ENCODE data around the gene MCAT. TPM values are rescaled to one million over a fixed set of nuclear protein-coding genes. Genes with fewer than 3 reads are reported as not detected.

MCAT gene
- total RNA-seq, 1 donor from 2014 or later = 20.3 TPM

DNA sequence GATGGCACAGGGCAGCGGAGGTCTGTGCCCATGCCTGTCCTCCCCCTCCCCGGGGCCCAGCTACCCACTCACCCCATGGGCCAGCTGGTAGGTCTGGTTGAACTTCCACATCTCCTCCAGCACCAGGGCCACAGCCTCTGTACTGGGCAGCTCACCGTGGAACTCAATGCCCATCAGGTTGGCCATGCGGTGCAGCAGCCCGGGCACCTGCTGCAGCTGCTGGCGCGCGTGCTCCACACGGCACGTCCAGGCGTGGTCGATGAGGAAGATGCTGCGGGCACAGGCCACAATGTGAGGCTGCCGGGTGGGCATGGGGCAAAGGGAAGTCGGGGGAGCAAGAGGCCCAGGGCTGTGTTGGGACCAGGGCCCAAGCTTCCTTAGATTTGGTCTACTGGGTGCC is 37.5 kb upstream of the MCAT start:
- Mint-ChIP-seq H3K4me1 (ENCODE audit: low read depth) (peaks cover 13% of the 10 kb centered on the region), H3K27ac (no peak overlapping the region), H3K4me3 (no peak overlapping the region), H3K27me3 (ENCODE audit: insufficient read depth) (no peaks in the 10 kb centered on the region), H3K9me3 (no peaks in the 10 kb centered on the region), H3K36me3 (ENCODE audit: low read depth) (peaks cover 15% of the 10 kb centered on the region)
- intact Hi-C loops (cut with micrococcal nuclease) = no loop called here
- DNase-seq (ENCODE audit: low spot score) = no peak

GRCh38 chr22:43179911-43180195 is 36.7 kb upstream of the MCAT start:
- DNase-seq (ENCODE audit: low spot score) = no peak
- H3K9me3 Mint-ChIP-seq = no peaks in the 10 kb centered on the region
- intact Hi-C loops (cut with micrococcal nuclease) = no loop called here
- no peak overlapping the region for H3K27ac Mint-ChIP-seq
- H3K4me3 Mint-ChIP-seq = no peak overlapping the region
- H3K4me1 Mint-ChIP-seq (ENCODE audit: low read depth) = peaks cover 8% of the 10 kb centered on the region
- H3K27me3 Mint-ChIP-seq (ENCODE audit: insufficient read depth) = no peaks in the 10 kb centered on the region
- H3K36me3 Mint-ChIP-seq (ENCODE audit: low read depth) = peaks cover 15% of the 10 kb centered on the region

GRCh38 chr22:43179146-43179910 is 36.1 kb upstream of the MCAT start:
- intact Hi-C loops (cut with micrococcal nuclease) = no loop called here
- Mint-ChIP-seq H3K4me3 (no peak overlapping the region), H3K36me3 (ENCODE audit: low read depth) (peaks cover 12% of the 10 kb centered on the region), H3K4me1 (ENCODE audit: low read depth) (peaks cover 4% of the 10 kb centered on the region), H3K9me3 (no peaks in the 10 kb centered on the region), H3K27me3 (ENCODE audit: insufficient read depth) (no peaks in the 10 kb centered on the region), H3K27ac (no peak overlapping the region)
- no peak for DNase-seq (ENCODE audit: low spot score)

DNA sequence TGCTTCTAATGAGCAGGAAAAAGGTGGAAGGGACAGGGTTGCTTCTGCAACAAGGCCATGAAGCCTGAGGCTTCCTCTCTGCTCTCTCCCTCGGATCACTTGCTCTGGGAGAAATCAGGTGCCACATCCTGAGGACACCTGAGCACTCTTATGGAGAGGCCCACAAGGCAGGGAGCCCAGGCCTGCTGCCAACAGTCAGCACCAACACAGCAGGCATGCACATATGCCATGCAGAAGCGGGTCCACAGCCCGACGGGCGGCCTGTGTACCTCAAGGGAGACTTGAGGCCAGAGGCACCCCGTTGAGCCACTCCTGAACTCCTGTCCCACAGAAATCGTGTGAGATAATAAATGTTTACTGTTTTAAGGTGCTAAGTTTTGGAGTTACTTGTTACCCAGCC is 34.3 kb upstream of the MCAT start:
- H3K36me3 Mint-ChIP-seq (ENCODE audit: low read depth) = peaks cover 16% of the 10 kb centered on the region
- H3K27me3 Mint-ChIP-seq (ENCODE audit: insufficient read depth) = no peaks in the 10 kb centered on the region

DNA sequence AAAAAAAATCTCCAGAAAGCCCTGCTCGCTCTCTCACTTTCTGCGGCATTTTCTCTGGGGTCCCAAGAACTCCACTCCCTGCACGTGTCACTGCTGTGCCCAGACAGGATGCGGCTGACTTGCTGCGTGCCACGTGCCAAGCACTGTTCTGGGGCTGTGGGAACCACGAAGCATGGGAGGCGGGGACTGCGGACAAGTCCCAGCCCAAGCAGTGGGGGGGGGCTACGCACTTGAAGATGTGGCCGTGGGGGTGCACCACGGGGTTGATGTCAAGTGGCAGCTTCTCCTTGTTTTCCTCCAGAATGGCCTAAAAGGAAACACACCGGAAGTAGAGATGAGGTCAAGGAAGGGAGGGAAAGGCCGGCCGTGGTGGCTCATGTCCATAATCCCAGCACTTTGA is 32.9 kb upstream of the MCAT start:
- no peaks in the 10 kb centered on the region for H3K27me3 Mint-ChIP-seq (ENCODE audit: insufficient read depth)
- no peak overlapping the region for H3K4me3 Mint-ChIP-seq
- H3K9me3 Mint-ChIP-seq = no peaks in the 10 kb centered on the region
- H3K27ac Mint-ChIP-seq = no peak overlapping the region
- H3K4me1 Mint-ChIP-seq (ENCODE audit: low read depth) = no peaks in the 10 kb centered on the region
- intact Hi-C loops (cut with micrococcal nuclease) = no loop called here
- no peak for DNase-seq (ENCODE audit: low spot score)
- H3K36me3 Mint-ChIP-seq (ENCODE audit: low read depth) = peaks cover 16% of the 10 kb centered on the region

More for the DNA sequence above, 34.3 kb upstream of the MCAT start:
- Mint-ChIP-seq H3K4me3 (no peak overlapping the region), H3K27ac (no peak overlapping the region), H3K4me1 (ENCODE audit: low read depth) (no peaks in the 10 kb centered on the region), H3K9me3 (no peaks in the 10 kb centered on the region)
- DNase-seq (ENCODE audit: low spot score) = no peak
- intact Hi-C loops (cut with micrococcal nuclease) = no loop called here

- Mint-ChIP-seq H3K36me3 (ENCODE audit: low read depth) (peaks cover 22% of the 10 kb centered on the region), H3K27me3 (ENCODE audit: insufficient read depth) (no peaks in the 10 kb centered on the region), H3K4me3 (no peak overlapping the region), H3K4me1 (ENCODE audit: low read depth) (no peaks in the 10 kb centered on the region), H3K9me3 (no peaks in the 10 kb centered on the region), H3K27ac (no peak overlapping the region)
- DNase-seq (ENCODE audit: low spot score) = no peak
- intact Hi-C loops (cut with micrococcal nuclease) = no loop called here
Observed at GRCh38 chr22:43174941-43175531, 31.8 kb upstream of the MCAT start.

DNA sequence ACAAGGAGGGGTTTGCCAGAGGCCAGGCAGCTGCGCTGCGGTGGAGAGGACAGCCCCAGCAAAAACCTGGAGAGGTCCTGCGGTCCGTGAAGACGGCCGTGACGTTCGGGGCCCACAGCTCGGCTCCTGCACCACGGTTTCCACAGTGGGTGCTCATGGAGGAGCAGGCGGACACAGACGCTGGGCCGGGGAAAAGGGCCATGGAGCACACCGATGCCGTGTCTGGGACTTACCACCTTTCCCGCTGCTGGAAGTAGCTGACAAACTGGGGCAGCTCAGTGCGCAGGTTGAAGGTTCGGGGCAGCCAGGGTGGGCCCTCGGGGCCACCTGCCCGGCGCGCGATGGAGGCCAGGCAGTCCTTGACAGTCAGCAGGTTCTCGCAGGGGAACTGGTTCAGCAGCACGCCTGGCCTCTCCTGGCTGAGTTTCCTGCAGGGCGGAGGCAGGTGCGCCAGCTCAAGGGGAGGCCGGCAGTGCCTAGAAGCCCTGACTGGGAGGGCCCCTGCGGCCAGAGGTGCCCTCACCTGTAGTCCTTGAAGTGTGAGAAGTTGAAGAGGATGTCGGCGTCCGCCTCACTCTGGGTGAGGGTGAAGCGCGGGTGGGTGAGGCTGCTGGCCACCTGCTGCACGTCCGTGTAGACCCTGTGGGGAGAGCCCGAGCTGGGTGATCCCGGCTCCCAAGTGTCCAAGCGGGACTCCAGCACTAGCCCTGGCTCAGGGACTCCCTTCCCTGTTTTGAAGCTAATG is 30.9 kb upstream of the MCAT start:
- no peak overlapping the region for H3K27ac Mint-ChIP-seq
- intact Hi-C loops (cut with micrococcal nuclease) = no loop called here
- H3K9me3 Mint-ChIP-seq = no peaks in the 10 kb centered on the region
- DNase-seq (ENCODE audit: low spot score) = no peak
- peaks cover 22% of the 10 kb centered on the region for H3K36me3 Mint-ChIP-seq (ENCODE audit: low read depth)
- H3K4me3 Mint-ChIP-seq = no peak overlapping the region
- H3K4me1 Mint-ChIP-seq (ENCODE audit: low read depth) = no peaks in the 10 kb centered on the region
- no peaks in the 10 kb centered on the region for H3K27me3 Mint-ChIP-seq (ENCODE audit: insufficient read depth)

- no peak for DNase-seq (ENCODE audit: low spot score)
- Mint-ChIP-seq H3K4me1 (ENCODE audit: low read depth) (no peaks in the 10 kb centered on the region), H3K27ac (no peak overlapping the region), H3K36me3 (ENCODE audit: low read depth) (peaks cover 19% of the 10 kb centered on the region), H3K27me3 (ENCODE audit: insufficient read depth) (no peaks in the 10 kb centered on the region), H3K4me3 (no peak overlapping the region), H3K9me3 (no peaks in the 10 kb centered on the region)
- intact Hi-C loops (cut with micrococcal nuclease) = no loop called here
Observed at GRCh38 chr22:43173566-43173965, 30.4 kb upstream of the MCAT start.

DNA sequence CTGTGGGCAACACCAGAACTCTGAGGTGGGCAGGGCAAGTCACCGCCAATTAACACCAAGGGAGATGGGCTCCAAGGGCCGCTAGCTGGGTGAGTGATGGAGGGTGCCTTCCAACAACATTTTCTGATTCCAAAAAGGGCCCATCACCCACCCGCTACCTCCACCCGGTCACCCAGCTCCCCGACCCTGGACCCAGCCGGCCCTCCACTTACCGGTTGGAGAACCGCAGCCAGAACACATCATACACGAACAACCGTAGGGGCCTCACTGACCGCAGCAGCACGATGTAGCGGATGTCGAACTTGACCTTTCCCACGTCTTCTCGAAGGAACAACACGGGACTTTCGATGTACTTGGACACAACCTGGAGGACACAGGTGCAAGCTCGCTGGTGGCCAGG is 29.0 kb upstream of the MCAT start:
- Mint-ChIP-seq H3K27ac (no peak overlapping the region), H3K27me3 (ENCODE audit: insufficient read depth) (no peaks in the 10 kb centered on the region), H3K4me3 (no peak overlapping the region), H3K4me1 (ENCODE audit: low read depth) (no peaks in the 10 kb centered on the region), H3K36me3 (ENCODE audit: low read depth) (peaks cover 18% of the 10 kb centered on the region), H3K9me3 (no peaks in the 10 kb centered on the region)
- DNase-seq (ENCODE audit: low spot score) = no peak
- intact Hi-C loops (cut with micrococcal nuclease) = no loop called here

DNA sequence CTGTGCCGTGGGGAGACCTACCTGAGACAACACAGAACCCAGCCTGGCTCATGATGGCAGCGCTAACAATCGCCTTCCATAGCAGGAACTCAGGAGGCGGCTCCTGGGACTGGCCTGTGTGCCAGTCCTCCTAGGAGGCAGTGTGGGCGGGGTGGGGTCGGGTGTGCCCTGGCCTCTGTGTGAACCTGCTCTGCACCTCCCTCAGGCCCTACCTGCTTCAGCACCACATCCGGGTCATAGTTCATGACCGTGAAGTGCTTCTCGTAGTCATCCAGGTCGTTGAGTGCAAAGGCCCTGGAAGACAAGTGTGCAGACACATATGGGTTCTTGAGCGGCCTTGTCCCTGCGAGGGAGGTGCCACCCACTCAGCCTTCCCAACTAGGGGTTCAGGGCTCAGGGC is 28.4 kb upstream of the MCAT start:
- no peaks in the 10 kb centered on the region for H3K27me3 Mint-ChIP-seq (ENCODE audit: insufficient read depth)
- no peak overlapping the region for H3K4me3 Mint-ChIP-seq
- no peaks in the 10 kb centered on the region for H3K9me3 Mint-ChIP-seq
- H3K27ac Mint-ChIP-seq = no peak overlapping the region
- no peaks in the 10 kb centered on the region for H3K4me1 Mint-ChIP-seq (ENCODE audit: low read depth)
- intact Hi-C loops (cut with micrococcal nuclease) = no loop called here
- H3K36me3 Mint-ChIP-seq (ENCODE audit: low read depth) = peaks cover 18% of the 10 kb centered on the region
- DNase-seq (ENCODE audit: low spot score) = no peak

DNA sequence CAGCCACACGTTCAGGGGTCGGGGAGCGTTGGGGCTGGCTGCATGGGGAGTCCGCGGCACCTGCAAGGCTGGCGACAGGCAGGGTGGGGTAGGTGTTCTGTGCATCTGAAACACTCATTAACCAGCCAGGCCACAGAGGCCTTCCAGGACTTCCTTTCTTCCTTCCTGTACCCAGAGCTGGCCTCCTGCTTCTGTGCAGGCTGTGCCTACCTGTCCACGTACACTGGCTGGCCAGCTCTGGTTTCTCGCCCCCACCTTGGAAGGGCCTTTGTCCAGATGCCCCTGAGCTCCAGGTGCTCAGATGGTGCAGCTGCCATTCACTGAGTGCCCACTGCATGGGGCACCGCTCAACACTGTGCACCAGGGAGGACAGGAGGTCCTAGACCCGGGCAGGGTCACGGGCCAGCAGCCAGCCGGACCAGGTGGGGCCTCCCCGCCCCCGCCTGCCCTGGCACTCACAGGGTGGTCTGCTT is 27.9 kb upstream of the MCAT start:
- Mint-ChIP-seq H3K9me3 (no peaks in the 10 kb centered on the region), H3K27ac (no peak overlapping the region), H3K27me3 (ENCODE audit: insufficient read depth) (no peaks in the 10 kb centered on the region), H3K36me3 (ENCODE audit: low read depth) (peaks cover 16% of the 10 kb centered on the region), H3K4me1 (ENCODE audit: low read depth) (no peaks in the 10 kb centered on the region), H3K4me3 (no peak overlapping the region)
- intact Hi-C loops (cut with micrococcal nuclease) = no loop called here
- DNase-seq (ENCODE audit: low spot score) = no peak

DNA sequence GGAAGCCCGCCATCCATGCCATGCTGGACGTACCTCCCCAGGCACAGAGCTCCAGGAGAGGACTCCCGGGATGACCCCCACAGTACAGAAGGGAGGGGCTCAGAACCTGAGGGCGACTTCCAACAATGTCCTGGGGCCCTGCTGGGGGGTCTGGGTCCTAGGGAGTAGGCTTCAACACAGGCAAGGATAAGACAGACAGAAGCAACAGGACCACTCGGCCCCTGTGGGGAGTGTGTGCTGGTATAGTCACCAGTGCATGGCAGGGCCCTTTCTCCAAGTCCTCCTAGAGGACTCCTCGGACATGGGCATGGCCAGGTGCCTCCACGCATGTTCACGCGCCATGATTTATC is 26.9 kb upstream of the MCAT start:
- Mint-ChIP-seq H3K27me3 (ENCODE audit: insufficient read depth) (no peaks in the 10 kb centered on the region), H3K4me3 (no peak overlapping the region), H3K27ac (no peak overlapping the region), H3K36me3 (ENCODE audit: low read depth) (peaks cover 15% of the 10 kb centered on the region), H3K9me3 (no peaks in the 10 kb centered on the region), H3K4me1 (ENCODE audit: low read depth) (no peaks in the 10 kb centered on the region)
- DNase-seq (ENCODE audit: low spot score) = no peak
- intact Hi-C loops (cut with micrococcal nuclease) = no loop called here

- no peak for DNase-seq (ENCODE audit: low spot score)
- intact Hi-C loops (cut with micrococcal nuclease) = no loop called here
- H3K27me3 Mint-ChIP-seq (ENCODE audit: insufficient read depth) = no peaks in the 10 kb centered on the region
- H3K4me1 Mint-ChIP-seq (ENCODE audit: low read depth) = no peaks in the 10 kb centered on the region
- H3K27ac Mint-ChIP-seq = no peak overlapping the region
- peaks cover 15% of the 10 kb centered on the region for H3K36me3 Mint-ChIP-seq (ENCODE audit: low read depth)
- H3K9me3 Mint-ChIP-seq = no peaks in the 10 kb centered on the region
- no peak overlapping the region for H3K4me3 Mint-ChIP-seq
Observed at GRCh38 chr22:43169310-43170130, 26.3 kb upstream of the MCAT start.

Data from activated T-helper 1 cell treated with anti-CD3 and anti-CD28 coated beads, Interleukin-12 subunit alpha, Interleukin-12 subunit beta, Interleukin-2, Interleukin-4 antibody, amounts not matched to agents 30 ng/mL and 10 ng/mL and 1 ng/mL, durations not matched to agents 14 hours and 24 hours and 36 hours (primary cell).